Ovary (tissue), 3 donors: Measurements from ENCODE around the gene MEI1.

Experiments used
- CTCF ChIP-seq, 3 donors: fragments of 450-650 bp in 2 of 3; fragments of 200-600 bp in 1 of 3; IDR thresholded peaks; one replicate each; pipeline versions ENCODE4 v1.5.1 to v1.8.0; 2016 to 2022; ENCODE audit warnings: antibody characterized with exemption in 3 of 3, mild to moderate bottlenecking in 1 of 3
- EP300 ChIP-seq: sonication (generic); formaldehyde crosslinking; IDR thresholded peaks from one replicate; pipeline ENCODE4 v1.6.1; 2017; ENCODE audit warnings: antibody characterized with exemption
- POLR2A ChIP-seq: fragments of 450-650 bp; IDR thresholded peaks from one replicate; pipeline ENCODE4 v1.6.1; 2017; ENCODE audit warnings: antibody characterized with exemption, mild to moderate bottlenecking, moderate library complexity
- donor health status: DM: no; HTN: no; CAD: no.

GRCh38 chr22:41821471-41822316, 122.4 kb downstream of the MEI1 start:
- TF ChIP-seq POLR2A (no peak), CTCF (IDR thresholded peaks at IDR 0.05) (no peak), EP300 (no peak)
